ENCODE measurements around the gene TMEM201.

The TMEM201 gene

DNA sequence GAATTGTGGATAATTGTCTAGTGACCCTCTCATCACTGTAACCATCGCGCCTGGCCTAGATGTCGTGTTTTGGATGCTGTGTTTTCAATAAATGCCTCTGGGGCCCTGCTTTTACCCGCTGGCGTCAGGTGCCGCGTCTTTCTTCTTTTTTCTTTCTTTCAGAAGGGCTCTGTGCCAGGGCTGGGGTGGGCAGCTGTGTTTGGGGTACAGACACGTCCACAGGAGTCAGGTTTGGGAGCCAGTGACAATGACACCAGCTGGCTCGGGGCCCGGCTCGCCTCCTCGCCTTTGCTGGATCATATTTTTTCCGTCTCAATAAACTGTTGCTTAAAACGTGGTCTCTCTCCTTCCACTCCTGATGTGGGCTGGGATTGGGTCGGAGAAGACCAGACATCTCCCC is 16.1 kb downstream of the TMEM201 start:
- peaks cover 0 to 93% (median 33%) of the 10 kb centered on the region in 11 experiments; a peak in 15 of 22 replicates for H4K20me1 ChIP-seq
- no peak overlapping the region for H3K4me3 ChIP-seq
- no peak overlapping the region for H3K4me2 ChIP-seq
- H3K9ac ChIP-seq = no peak overlapping the region
- H3K36me3 ChIP-seq = peaks cover 66 to 100% (median 100%) of the 10 kb centered on the region in 11 experiments
- H3K9me3 ChIP-seq (replicated peaks in 1 of 11) = no peaks in the 10 kb centered on the region
- peaks cover 0 to 7% (median 0%) of the 10 kb centered on the region in 10 experiments; a peak in 5 of 20 replicates for H3K4me1 ChIP-seq
- TF ChIP-seq Cebpa-rat (IDR thresholded peaks at IDR 0.05) = no peak
- no peak overlapping the region for H3K27ac ChIP-seq
- H3K27me3 ChIP-seq = no peaks in the 10 kb centered on the region

DNA sequence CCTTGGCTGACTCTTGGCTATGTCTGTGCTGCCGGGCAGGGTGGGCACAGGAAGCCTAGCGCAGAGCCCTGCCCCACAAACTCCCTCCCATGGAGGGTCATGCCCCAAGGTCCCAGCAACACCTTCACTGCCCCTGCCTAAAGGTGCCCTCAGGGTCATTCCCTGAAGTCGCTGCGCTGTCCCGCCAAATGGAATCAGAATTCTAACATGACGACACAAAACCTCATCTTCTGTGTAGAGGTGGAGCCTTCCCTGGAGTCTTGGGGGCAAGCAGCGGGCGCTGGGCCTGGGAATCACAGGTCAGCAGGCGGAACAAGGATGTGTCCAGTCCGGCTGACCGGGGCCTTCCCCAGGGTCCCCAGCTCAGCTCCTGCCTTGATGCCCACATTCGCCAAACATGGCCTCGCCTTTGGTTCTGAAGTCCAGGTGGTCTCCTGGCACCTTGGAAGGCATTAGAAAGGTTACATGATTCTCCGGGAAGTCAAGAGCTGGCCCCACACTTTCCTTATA is 17.3 kb downstream of the TMEM201 start:
- Histone ChIP-seq H3K4me2 (no peak overlapping the region), H3K4me1 (peaks cover 0 to 5% (median 0%) of the 10 kb centered on the region in 10 experiments; a peak in 1 of 20 replicates), H3K27me3 (no peaks in the 10 kb centered on the region), H3K4me3 (no peak overlapping the region), H3K9ac (no peak overlapping the region; a peak in 2 of 22 replicates), H3K36me3 (peaks cover 60 to 100% (median 100%) of the 10 kb centered on the region in 11 experiments), H4K20me1 (peaks cover 0 to 94% (median 32%) of the 10 kb centered on the region in 11 experiments; a peak in 14 of 22 replicates), H3K27ac (no peak overlapping the region; a peak in 1 of 22 replicates), H3K9me3 (replicated peaks in 1 of 11) (no peaks in the 10 kb centered on the region)
- no peak for TF ChIP-seq Cebpa-rat (IDR thresholded peaks at IDR 0.05)

DNA sequence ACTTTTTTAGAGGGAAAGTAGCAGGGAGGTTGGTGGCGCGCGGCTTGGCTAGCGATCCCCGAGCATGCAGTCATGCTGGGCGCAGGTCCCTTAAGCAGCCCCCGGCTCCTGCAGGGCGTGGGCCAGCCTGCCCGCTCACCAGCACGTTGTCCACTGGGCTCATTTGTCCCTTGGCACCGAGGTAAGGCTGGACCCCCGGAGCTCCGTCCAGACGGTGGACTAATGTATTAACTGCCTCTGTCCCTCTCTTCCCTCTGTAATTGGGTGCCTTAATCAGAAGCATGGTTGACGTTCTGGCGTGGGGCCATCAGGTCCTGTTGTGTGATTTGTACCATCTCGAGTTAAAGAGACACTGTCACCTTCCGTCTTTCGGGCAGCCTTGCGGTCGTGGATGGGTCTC is 17.7 kb downstream of the TMEM201 start:
- peaks cover 0 to 89% (median 27%) of the 10 kb centered on the region in 11 experiments; a peak in 14 of 22 replicates for H4K20me1 ChIP-seq
- peaks cover 0 to 3% (median 0%) of the 10 kb centered on the region in 10 experiments; a peak in 1 of 20 replicates for H3K4me1 ChIP-seq
- no peaks in the 10 kb centered on the region for H3K27me3 ChIP-seq
- H3K36me3 ChIP-seq = peaks cover 59 to 100% (median 99%) of the 10 kb centered on the region in 11 experiments
- H3K9ac ChIP-seq = no peak overlapping the region
- TF ChIP-seq Cebpa-rat (IDR thresholded peaks at IDR 0.05) = no peak
- H3K4me3 ChIP-seq = no peak overlapping the region
- H3K4me2 ChIP-seq = no peak overlapping the region
- H3K27ac ChIP-seq = no peak overlapping the region
- H3K9me3 ChIP-seq (replicated peaks in 1 of 11) = no peaks in the 10 kb centered on the region

DNA sequence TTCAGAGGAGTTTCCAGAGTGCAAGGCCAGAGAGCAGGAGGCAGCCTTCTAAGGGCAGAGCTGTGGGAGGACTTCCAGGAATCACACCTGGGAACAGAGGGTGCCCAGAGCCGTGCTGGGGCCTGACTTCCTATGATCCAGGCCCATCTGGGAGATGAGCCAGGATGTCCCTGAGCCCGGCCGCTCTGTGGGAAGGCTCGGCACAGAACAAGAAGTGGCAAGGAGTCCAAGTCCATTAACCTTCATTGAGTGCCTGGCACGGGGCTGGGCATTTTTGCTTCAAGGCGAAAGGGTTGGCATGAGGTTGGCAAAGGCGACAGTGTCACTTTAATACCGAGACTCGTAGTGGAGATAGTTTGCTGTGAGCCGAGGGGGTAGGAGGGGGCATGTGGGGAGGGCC is 18.2 kb downstream of the TMEM201 start:
- Histone ChIP-seq H4K20me1 (peaks cover 0 to 84% (median 27%) of the 10 kb centered on the region in 11 experiments; a peak in 13 of 22 replicates), H3K9me3 (replicated peaks in 1 of 11) (no peaks in the 10 kb centered on the region), H3K27ac (no peak overlapping the region), H3K4me3 (no peak overlapping the region), H3K9ac (no peak overlapping the region), H3K27me3 (no peaks in the 10 kb centered on the region), H3K4me2 (no peak overlapping the region), H3K4me1 (no peaks in the 10 kb centered on the region), H3K36me3 (peaks cover 59 to 100% (median 99%) of the 10 kb centered on the region in 11 experiments)
- TF ChIP-seq Cebpa-rat (IDR thresholded peaks at IDR 0.05) = no peak

DNA sequence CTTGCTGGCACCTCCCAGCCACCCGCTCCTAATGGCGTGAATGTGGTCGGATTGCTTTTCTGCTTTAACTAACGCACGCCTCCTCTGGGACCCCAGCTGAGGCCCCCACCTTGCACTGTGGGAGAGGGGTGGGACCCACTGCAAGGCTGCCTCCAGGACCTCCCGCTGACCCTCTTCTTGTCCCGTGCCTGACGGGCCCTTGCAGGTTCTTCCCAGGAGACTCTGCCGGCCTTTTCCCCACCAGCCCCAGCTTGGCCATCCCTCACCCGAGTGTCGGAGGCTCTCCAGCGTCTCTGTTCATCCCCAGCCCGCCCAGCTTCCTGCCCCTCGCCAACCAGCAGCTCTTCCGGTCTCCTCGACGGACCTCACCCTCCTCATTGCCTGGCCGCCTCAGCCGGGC is 18.6 kb downstream of the TMEM201 start:
- no peak overlapping the region for H3K27ac ChIP-seq
- no peaks in the 10 kb centered on the region for H3K4me1 ChIP-seq
- H3K36me3 ChIP-seq = peaks cover 59 to 100% (median 99%) of the 10 kb centered on the region in 11 experiments
- H3K9me3 ChIP-seq (replicated peaks in 1 of 11) = no peaks in the 10 kb centered on the region
- no peak overlapping the region for H3K4me2 ChIP-seq
- no peak overlapping the region for H3K4me3 ChIP-seq
- TF ChIP-seq Cebpa-rat (IDR thresholded peaks at IDR 0.05) = no peak
- H3K9ac ChIP-seq = no peak overlapping the region
- peaks cover 0 to 82% (median 26%) of the 10 kb centered on the region in 11 experiments; a peak in 13 of 22 replicates for H4K20me1 ChIP-seq
- H3K27me3 ChIP-seq = no peaks in the 10 kb centered on the region

DNA sequence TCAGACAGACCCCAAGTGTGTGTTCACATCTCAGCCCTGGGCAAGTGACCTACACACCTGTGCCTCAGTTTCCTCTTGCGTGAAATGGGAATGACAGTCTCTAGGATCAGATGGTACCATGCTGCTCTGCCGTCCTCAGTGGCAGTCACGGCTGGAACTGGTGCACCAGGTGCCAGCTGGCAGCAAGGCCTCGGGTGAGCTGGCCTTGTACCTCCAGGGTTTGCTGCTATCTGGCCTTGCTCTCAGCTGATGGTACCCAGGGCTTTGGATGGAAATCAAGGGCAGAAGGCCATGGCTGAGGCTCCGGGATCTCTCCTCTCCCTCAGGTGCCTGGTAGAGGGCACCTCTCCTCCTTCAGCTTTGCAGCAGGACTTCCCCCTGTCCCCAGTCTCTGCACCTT is 21.3 kb downstream of the TMEM201 start:
- no peak for TF ChIP-seq Cebpa-rat (IDR thresholded peaks at IDR 0.05)
- H3K4me2 ChIP-seq = no peak overlapping the region
- H3K27me3 ChIP-seq = no peaks in the 10 kb centered on the region
- H3K9ac ChIP-seq = no peak overlapping the region
- H3K27ac ChIP-seq = no peak overlapping the region
- H4K20me1 ChIP-seq = peaks cover 0 to 82% (median 14%) of the 10 kb centered on the region in 11 experiments; a peak in 15 of 22 replicates
- peaks cover 50 to 100% (median 90%) of the 10 kb centered on the region in 11 experiments for H3K36me3 ChIP-seq
- H3K4me1 ChIP-seq = no peaks in the 10 kb centered on the region
- no peaks in the 10 kb centered on the region for H3K9me3 ChIP-seq (replicated peaks in 1 of 11)
- H3K4me3 ChIP-seq = no peak overlapping the region

DNA sequence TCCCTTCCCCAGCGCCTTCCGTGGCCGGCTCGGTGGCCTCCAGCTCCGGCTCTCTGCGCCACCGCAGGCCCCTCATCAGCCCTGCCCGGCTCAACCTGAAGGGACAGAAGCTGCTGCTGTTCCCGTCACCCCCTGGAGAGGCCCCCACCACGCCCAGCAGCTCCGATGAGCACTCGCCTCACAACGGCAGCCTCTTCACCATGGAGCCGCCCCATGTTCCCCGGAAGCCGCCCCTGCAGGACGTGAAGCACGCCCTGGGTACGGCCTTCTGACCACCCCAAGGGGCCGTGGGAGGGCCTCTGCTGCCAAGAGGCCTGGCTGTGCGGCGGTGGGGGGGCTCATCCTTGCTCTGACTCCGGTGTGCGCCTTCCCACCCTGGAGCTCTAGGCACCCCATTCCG is 21.8 kb downstream of the TMEM201 start:
- Histone ChIP-seq H3K4me1 (no peaks in the 10 kb centered on the region), H3K9me3 (replicated peaks in 1 of 11) (no peaks in the 10 kb centered on the region), H3K27me3 (no peaks in the 10 kb centered on the region), H3K4me3 (no peak overlapping the region), H3K36me3 (peaks cover 50 to 98% (median 84%) of the 10 kb centered on the region in 11 experiments), H3K4me2 (no peak overlapping the region), H3K27ac (no peak overlapping the region), H4K20me1 (peaks cover 0 to 82% (median 14%) of the 10 kb centered on the region in 11 experiments; a peak in 14 of 22 replicates), H3K9ac (no peak overlapping the region)
- no peak for TF ChIP-seq Cebpa-rat (IDR thresholded peaks at IDR 0.05)

DNA sequence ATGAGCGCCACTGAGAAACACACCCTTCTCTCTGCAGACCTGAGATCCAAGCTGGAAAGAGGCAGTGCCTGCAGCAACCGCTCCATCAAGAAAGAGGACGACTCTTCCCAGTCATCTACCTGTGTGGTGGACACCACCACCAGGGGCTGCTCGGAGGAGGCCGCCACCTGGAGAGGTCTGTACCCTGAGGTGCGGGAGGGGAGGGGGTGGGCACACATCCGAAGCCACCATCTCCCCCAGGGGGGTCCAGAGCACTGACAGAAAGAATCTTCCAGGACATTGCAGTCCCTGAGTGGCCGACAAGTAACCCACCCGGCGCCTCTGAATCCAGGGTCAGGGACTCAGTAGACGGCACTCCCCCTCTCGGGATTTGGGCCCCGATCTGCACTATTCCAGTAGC is 23.0 kb downstream of the TMEM201 start:
- Histone ChIP-seq H3K9me3 (replicated peaks in 1 of 11) (no peaks in the 10 kb centered on the region), H3K27ac (no peak overlapping the region), H3K27me3 (no peaks in the 10 kb centered on the region), H3K9ac (no peak overlapping the region), H3K36me3 (peaks cover 50 to 86% (median 73%) of the 10 kb centered on the region in 11 experiments), H3K4me1 (no peaks in the 10 kb centered on the region; a peak in 1 of 20 replicates), H4K20me1 (peaks cover 0 to 71% (median 8%) of the 10 kb centered on the region in 11 experiments; a peak in 14 of 22 replicates), H3K4me3 (no peak overlapping the region), H3K4me2 (no peak overlapping the region)
- TF ChIP-seq Cebpa-rat (IDR thresholded peaks at IDR 0.05) = no peak

DNA sequence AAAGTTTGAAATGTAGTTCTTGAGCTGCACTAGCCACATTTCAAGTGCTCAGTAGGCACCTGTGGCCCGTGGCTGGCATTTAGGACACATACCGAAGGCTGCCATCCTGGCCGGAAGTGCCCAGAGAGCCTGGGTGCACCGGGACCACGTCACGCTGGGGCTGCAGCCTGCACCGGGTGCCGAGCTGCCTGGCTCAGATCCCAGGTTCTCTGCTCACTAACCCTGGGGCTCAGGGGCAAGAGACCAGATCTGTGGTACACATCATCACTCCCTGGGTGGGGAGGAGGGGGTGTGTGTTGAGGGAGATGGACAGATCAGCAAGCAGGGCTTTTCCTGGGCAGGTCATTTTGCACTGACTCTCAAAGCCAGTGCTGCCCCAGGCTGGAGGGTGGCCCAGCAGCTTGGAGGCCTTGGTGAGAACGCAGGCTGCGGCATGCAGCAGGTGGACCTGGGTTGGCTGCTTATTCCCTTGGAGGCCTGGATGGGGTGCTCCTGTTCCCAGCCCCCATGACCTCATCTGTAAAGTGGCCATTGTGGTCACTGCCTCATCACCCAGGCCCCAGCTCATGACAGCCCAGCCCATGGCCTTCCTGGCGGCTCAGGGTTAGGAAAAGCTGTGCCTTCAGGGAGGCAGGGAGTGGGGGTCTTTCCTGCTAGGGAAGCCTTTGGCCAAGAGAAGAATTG is 23.6 kb downstream of the TMEM201 start:
- no peak overlapping the region for H3K4me3 ChIP-seq
- no peak overlapping the region for H3K4me2 ChIP-seq
- H3K9ac ChIP-seq = no peak overlapping the region
- TF ChIP-seq Cebpa-rat (IDR thresholded peaks at IDR 0.05) = no peak
- H3K4me1 ChIP-seq = no peaks in the 10 kb centered on the region; a peak in 1 of 20 replicates
- H4K20me1 ChIP-seq = peaks cover 0 to 66% (median 8%) of the 10 kb centered on the region in 11 experiments; a peak in 14 of 22 replicates
- H3K27me3 ChIP-seq = no peaks in the 10 kb centered on the region
- H3K9me3 ChIP-seq (replicated peaks in 1 of 11) = no peaks in the 10 kb centered on the region
- H3K27ac ChIP-seq = no peak overlapping the region
- peaks cover 50 to 81% (median 67%) of the 10 kb centered on the region in 11 experiments for H3K36me3 ChIP-seq
